CD4-positive, alpha-beta T cell treated with Interleukin-17A for 4 hours (primary cell): ENCODE data around the gene MAN2B1.
A peak's percentile ranks its signal among the peaks of the same experiment; 100 is the strongest.
"Not testable (repeated sequence)": the region's sequence is repeated elsewhere in the genome, so short reads cannot be mapped to it uniquely, and the experiment has no call there.

ENCODE experiments used
- DNase-seq: peaks from one replicate; pipeline ENCODE4 v3.0.0-alpha.2; 2020; ENCODE audit warnings: mixed read lengths

MAN2B1 gene

GRCh38 chr19:12687496-12688196 is 21.1 kb upstream of the MAN2B1 start, which contains the start of gene GNG14:
Gene GNG14, plus strand, starts transcription at chr19:12687998. Its CDS starts 51 bp downstream, at chr19:12688049.
- no peak for DNase-seq

GRCh38 chr19:12685831-12686230 is 19.3 kb upstream of the MAN2B1 start:
- DNase-seq: no peak

GRCh38 chr19:12681074-12681987 is 14.8 kb upstream of the MAN2B1 start, which contains the start of gene DHPS:
Gene DHPS, minus strand, starts transcription at chr19:12681880. Its CDS starts 114 bp downstream, at chr19:12681766.
- DNase-seq: peak; percentile 92

- no peak for DNase-seq
Measured at GRCh38 chr19:12680034-12680433, 13.5 kb upstream of the MAN2B1 start.

GRCh38 chr19:12678039-12678438 is 11.5 kb upstream of the MAN2B1 start:
- not testable (repeated sequence) for DNase-seq

- no peak for DNase-seq
Measured at GRCh38 chr19:12676928-12677327, 10.4 kb upstream of the MAN2B1 start.

GRCh38 chr19:12676384-12676792 is 9.8 kb upstream of the MAN2B1 start:
- DNase-seq: peak; percentile 90

- no peak for DNase-seq
Measured at GRCh38 chr19:12675940-12676339, 9.4 kb upstream of the MAN2B1 start.

- no peak for DNase-seq
Measured at GRCh38 chr19:12675399-12675798, 8.9 kb upstream of the MAN2B1 start.

GRCh38 chr19:12672744-12673143 is 6.2 kb upstream of the MAN2B1 start:
- DNase-seq: no peak

- DNase-seq: no peak
Measured at GRCh38 chr19:12670159-12670928, 3.8 kb upstream of the MAN2B1 start.

GRCh38 chr19:12669270-12670158 is 3.0 kb upstream of the MAN2B1 start:
- DNase-seq: peak; percentile 80

- peak; percentile 69 for DNase-seq
Measured at GRCh38 chr19:12668932-12669269, 2.4 kb upstream of the MAN2B1 start.

GRCh38 chr19:12668346-12668745 is 1.8 kb upstream of the MAN2B1 start:
- no peak for DNase-seq

GRCh38 chr19:12667731-12668302 is 1.3 kb upstream of the MAN2B1 start:
- DNase-seq: no peak

- peak; percentile 32 for DNase-seq
Measured at GRCh38 chr19:12665671-12666264, 774 bp downstream of the MAN2B1 start.

- peak; percentile 76 for DNase-seq
Measured at GRCh38 chr19:12665281-12665573, 1.3 kb downstream of the MAN2B1 start.

GRCh38 chr19:12664406-12665280 is 1.9 kb downstream of the MAN2B1 start:
- DNase-seq: no peak

- no peak for DNase-seq
Measured at GRCh38 chr19:12660980-12661379, 5.6 kb downstream of the MAN2B1 start.

- DNase-seq: no peak
Measured at GRCh38 chr19:12657966-12658365, 8.6 kb downstream of the MAN2B1 start.
